Spleen (tissue), 11 donors: ENCODE results near the gene PPP1R1B. TPM values are rescaled to one million over a fixed set of nuclear protein-coding genes. Genes with fewer than 3 reads are reported as not detected.

Experiments used
- DNase-seq: peaks from one replicate; pipeline ENCODE4 v3.0.0-alpha.2; 2020
- H3K27ac ChIP-seq, 8 donors: fragments of 200-600 bp; sonication (generic) in 7 of 8; 1 replicate in 4 of 8; 2 replicates in 4 of 8; pipeline versions ENCODE4 v1.5.0 to v1.8.0; 2016 to 2021; ENCODE audit warnings: inconsistent platforms in 4 of 8, mild to moderate bottlenecking in 4 of 8, moderate library complexity in 1 of 8
- H3K27me3 ChIP-seq, 7 donors: fragments of 200-600 bp; sonication (generic) in 6 of 7; replicated peaks in 1 of 7; 1 replicate in 4 of 7; 2 replicates in 3 of 7; pipeline versions ENCODE4 v1.5.0 to v1.8.0; 2016 to 2021; ENCODE audit warnings: inconsistent platforms in 3 of 7, mild to moderate bottlenecking in 1 of 7
- H3K36me3 ChIP-seq, 6 donors: fragments of 200-600 bp; sonication (generic) in 5 of 6; 1 replicate in 4 of 6; 2 replicates in 2 of 6; pipeline versions ENCODE4 v1.5.0 to v1.8.0; 2016 to 2021; ENCODE audit warnings: inconsistent platforms in 2 of 6
- H3K4me1 ChIP-seq, 6 donors: fragments of 200-600 bp; sonication (generic) in 5 of 6; 1 replicate in 3 of 6; 2 replicates in 3 of 6; pipeline versions ENCODE4 v1.5.0 to v1.8.0; 2016 to 2021; ENCODE audit warnings: inconsistent platforms in 3 of 6
- H3K4me3 ChIP-seq, 8 donors: fragments of 200-600 bp; sonication (generic) in 7 of 8; 1 replicate in 4 of 8; 2 replicates in 4 of 8; pipeline versions ENCODE4 v1.5.0 to v1.8.0; 2016 to 2021; ENCODE audit warnings: inconsistent platforms in 4 of 8, mild to moderate bottlenecking in 4 of 8, moderate library complexity in 2 of 8
- H3K9me3 ChIP-seq, 8 donors: fragments of 200-600 bp; sonication (generic) in 7 of 8; 1 replicate in 4 of 8; 2 replicates in 4 of 8; pipeline versions ENCODE4 v1.5.0 to v1.8.0; 2016 to 2021; ENCODE audit warnings: inconsistent platforms in 4 of 8
- POLR2A ChIP-seq, 3 donors: fragments of 450-650 bp; IDR thresholded peaks; one replicate each; pipeline ENCODE4 v1.5.1; 2017; ENCODE audit warnings: antibody characterized with exemption in 3 of 3, mild to moderate bottlenecking in 1 of 3
- POLR2AphosphoS5 ChIP-seq, 3 donors: sonication (generic); formaldehyde crosslinking; IDR thresholded peaks; one replicate each; pipeline ENCODE4 v1.5.1; 2017; ENCODE audit warnings: antibody characterized with exemption in 3 of 3
- WGBS, 5 donors: extraction: QIAGEN DNeasy Blood & Tissue Kit in 3 of 5; methylation state at CpG; one replicate each; pipeline versions ENCODE4 v1.1.5 to v1.1.7; 2013 to 2018; 5-methylcytosine and 5-hydroxymethylcytosine counted together
- intact Hi-C: fragments of 100-400 bp; cut with DNase I; formaldehyde crosslinking; loops from one replicate; pipeline ENCODE4 v1.15.0; 2023; ENCODE audit warnings: low total_unique reads
- polyA plus RNA-seq, 3 donors: library from polyadenylated mRNA; stranded (reverse); fragments of 200-250 nt; gene quantifications; one replicate each; pipeline ENCODE4 v1.2.1, GENCODE V29; 2013
- total RNA-seq, 7 donors: library from RNA; depleted of rRNA in 3 of 7; stranded (reverse); fragments of >200 nt in 3 of 7; fragmentation: NEBNext Ultra II Directional in 4 of 7; extraction: Animal tissue kit (Norgen Biotek cat#: 25700) in 4 of 7; gene quantifications; one replicate each; pipeline versions ENCODE4 v1.1.0 to v1.2.1, GENCODE V29; 2016 to 2021
- TF ChIP-seq, protein P1 (sequence below), 11 experiments: fragments of 200-600 bp in 7 of 11; fragments of 450-650 bp in 4 of 11; sonication (generic) in 4 of 11; IDR thresholded peaks in 8 of 11; conservative IDR thresholded peaks in 3 of 11; 1 replicate in 7 of 11; 2 replicates in 4 of 11; pipeline versions ENCODE4 v1.4.0 to v1.8.0; 2016 to 2021; ENCODE audit warnings: antibody characterized with exemption in 11 of 11, inconsistent platforms in 4 of 11, mild to moderate bottlenecking in 1 of 11
- donor health status: healthy with polysubstance abuse.
- donor health status: DM: no; HTN: no; CAD: no; lungs with moderate emphysema.
- donor health status: DM: no; HTN: no; CAD: no.
- donor health status: Bipolar disorder and iron deficiency.
- donor health status: healthy.
- donor health status: DM: no; HTN: no; CAD: no.
- donor health status: DM: yes; HTN: yes; CAD: no.

The PPP1R1B gene
- total and polyA plus RNA-seq, 10 donors: 0.06 to 0.26 TPM; not detected in 8

GRCh38 chr17:39609416-39610025 lies 17.2 kb upstream of the PPP1R1B start:
- H3K27me3 ChIP-seq: peaks cover 15 to 99% (median 56%) of the 10 kb centered on the region in 7 donors
- no peak for DNase-seq
- H3K27ac ChIP-seq: no peak overlapping the region
- H3K9me3 ChIP-seq: no peaks in the 10 kb centered on the region
- WGBS, 5 donors: 77 to 86% (median 84%) methylated on average over 4 of the region's 4 CpGs
- intact Hi-C loops: no loop called here
- no peak overlapping the region for H3K4me3 ChIP-seq
- TF ChIP-seq, protein P1, sequence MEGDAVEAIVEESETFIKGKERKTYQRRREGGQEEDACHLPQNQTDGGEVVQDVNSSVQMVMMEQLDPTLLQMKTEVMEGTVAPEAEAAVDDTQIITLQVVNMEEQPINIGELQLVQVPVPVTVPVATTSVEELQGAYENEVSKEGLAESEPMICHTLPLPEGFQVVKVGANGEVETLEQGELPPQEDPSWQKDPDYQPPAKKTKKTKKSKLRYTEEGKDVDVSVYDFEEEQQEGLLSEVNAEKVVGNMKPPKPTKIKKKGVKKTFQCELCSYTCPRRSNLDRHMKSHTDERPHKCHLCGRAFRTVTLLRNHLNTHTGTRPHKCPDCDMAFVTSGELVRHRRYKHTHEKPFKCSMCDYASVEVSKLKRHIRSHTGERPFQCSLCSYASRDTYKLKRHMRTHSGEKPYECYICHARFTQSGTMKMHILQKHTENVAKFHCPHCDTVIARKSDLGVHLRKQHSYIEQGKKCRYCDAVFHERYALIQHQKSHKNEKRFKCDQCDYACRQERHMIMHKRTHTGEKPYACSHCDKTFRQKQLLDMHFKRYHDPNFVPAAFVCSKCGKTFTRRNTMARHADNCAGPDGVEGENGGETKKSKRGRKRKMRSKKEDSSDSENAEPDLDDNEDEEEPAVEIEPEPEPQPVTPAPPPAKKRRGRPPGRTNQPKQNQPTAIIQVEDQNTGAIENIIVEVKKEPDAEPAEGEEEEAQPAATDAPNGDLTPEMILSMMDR (IDR thresholded peaks at IDR 0.05 in 8 of 11, conservative IDR thresholded peaks at IDR 0.05 in 3 of 11): no peak
- TF ChIP-seq POLR2AphosphoS5 (IDR thresholded peaks at IDR 0.05) (no peak), POLR2A (IDR thresholded peaks at IDR 0.05) (no peak)
- peaks cover 21 to 39% (median 31%) of the 10 kb centered on the region in 6 donors for H3K4me1 ChIP-seq
- no peaks in the 10 kb centered on the region for H3K36me3 ChIP-seq

DNA sequence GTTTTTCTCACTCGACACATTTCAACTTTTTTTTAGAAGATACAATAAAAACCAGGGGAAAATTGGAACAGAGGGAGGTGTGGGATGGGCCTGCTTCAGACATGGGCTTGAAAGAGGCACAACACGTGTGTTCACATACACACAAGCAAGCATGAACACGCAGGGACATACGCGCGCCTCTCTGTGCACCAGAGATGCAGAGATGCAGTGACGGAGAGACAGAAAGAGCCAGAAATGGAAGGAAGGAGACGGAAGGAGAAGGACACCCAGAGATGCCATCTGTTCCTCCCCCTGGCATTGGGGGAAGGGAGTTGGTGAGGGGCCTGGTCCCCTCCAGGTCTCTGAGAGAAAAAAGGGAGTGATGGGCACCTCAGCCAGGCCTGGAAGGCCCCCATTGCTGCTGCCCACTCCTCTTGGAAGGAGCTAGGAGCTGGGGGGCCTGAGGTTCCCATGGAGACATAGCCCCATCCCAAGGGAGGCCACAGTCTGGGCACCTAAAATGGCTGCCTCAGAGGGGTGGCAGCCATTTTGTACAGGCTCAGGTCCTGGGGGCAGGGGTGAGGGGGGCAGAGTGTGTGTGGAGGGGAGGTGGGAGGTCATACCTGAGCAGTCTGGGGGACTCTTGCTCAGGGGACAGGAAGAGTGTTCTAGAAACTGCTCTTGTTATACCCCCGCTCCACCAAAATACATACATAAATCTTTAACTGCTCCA lies 15.2 kb upstream of the PPP1R1B start:
- DNase-seq: no peak
- Histone ChIP-seq H3K27ac (no peak overlapping the region), H3K27me3 (peaks cover 8 to 99% (median 41%) of the 10 kb centered on the region in 7 donors), H3K4me3 (no peak overlapping the region), H3K4me1 (peaks cover 7 to 19% (median 11%) of the 10 kb centered on the region in 6 donors), H3K9me3 (no peaks in the 10 kb centered on the region), H3K36me3 (no peaks in the 10 kb centered on the region)
- intact Hi-C loops: no loop called here
- TF ChIP-seq, protein P1 (IDR thresholded peaks at IDR 0.05 in 8 of 11, conservative IDR thresholded peaks at IDR 0.05 in 3 of 11): no peak
- no peak for TF ChIP-seq POLR2AphosphoS5 (IDR thresholded peaks at IDR 0.05)
- 85 to 93% (median 88%) methylated on average over 9 of the region's 9 CpGs for WGBS, 5 donors

DNA sequence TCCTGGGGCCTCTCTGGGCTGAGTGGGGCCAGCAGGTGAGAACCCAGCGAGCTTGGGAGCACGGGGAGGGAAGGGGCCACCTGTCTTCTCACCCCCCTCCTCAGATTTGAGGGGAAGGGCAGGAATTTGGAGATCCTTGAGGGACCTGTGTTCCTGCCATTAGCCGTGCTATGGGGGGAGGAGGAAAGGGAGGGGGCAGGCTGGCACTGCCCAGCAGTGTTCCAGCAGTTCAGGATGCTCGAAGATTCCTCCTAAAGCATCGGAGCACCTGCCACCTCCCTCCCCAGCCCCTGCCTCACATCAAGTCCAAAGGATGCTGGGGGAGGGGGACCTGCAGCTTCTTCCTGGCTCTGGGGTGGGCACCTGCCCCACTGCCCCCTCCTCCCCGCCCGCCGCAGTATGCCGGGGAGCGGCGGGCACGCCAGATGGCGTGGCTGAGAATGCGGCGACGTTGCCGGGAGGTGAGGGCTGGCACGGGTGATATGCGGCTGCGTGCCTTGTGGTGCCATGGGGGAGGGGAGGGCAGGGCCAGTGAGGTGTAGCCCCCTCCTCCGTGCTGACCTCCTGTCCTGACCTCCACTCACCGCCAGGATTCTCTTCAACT lies 14.4 kb upstream of the PPP1R1B start:
- TF ChIP-seq POLR2AphosphoS5 (IDR thresholded peaks at IDR 0.05) (no peak), POLR2A (IDR thresholded peaks at IDR 0.05) (no peak)
- TF ChIP-seq, protein P1 (IDR thresholded peaks at IDR 0.05 in 8 of 11, conservative IDR thresholded peaks at IDR 0.05 in 3 of 11): no peak
- H3K27me3 ChIP-seq: peaks cover 2 to 99% (median 33%) of the 10 kb centered on the region in 7 donors

DNA sequence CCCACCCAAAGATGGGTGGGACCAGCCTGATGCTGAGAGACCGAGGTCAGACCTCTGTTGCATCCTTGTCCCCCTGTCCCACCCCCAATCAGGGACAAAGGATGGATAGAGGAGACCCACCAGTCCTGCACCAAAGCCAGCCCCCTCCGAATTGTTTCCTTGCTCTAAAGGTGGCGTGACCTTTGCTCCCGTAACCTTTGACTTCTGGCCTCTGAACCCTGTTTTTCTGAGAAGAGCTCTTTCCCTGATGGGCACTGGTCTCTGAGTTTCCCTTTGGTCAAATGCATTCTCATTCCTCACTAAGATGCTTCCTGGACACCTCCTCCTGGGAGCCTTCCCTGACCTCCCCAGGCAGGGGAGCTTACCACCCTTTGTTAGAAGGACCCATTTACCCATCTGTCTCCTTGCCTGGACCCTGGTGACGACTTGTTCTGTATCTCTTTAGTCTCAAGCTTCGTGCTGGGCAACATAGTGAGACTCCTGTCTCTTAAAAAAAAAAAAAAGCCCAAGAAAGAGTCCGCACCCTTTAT lies 13.8 kb upstream of the PPP1R1B start:
- TF ChIP-seq, protein P1 (IDR thresholded peaks at IDR 0.05 in 8 of 11, conservative IDR thresholded peaks at IDR 0.05 in 3 of 11): no peak
- TF ChIP-seq POLR2AphosphoS5 (IDR thresholded peaks at IDR 0.05) (no peak), POLR2A (IDR thresholded peaks at IDR 0.05) (no peak)
- 70 to 83% (median 80%) methylated on average over 7 of the region's 7 CpGs for WGBS, 5 donors
- intact Hi-C loops: no loop called here
- Histone ChIP-seq H3K4me3 (no peak overlapping the region), H3K27ac (no peak overlapping the region), H3K27me3 (peaks cover 2 to 99% (median 27%) of the 10 kb centered on the region in 7 donors), H3K36me3 (no peaks in the 10 kb centered on the region), H3K9me3 (no peaks in the 10 kb centered on the region), H3K4me1 (peaks cover 0 to 16% (median 9%) of the 10 kb centered on the region in 6 donors)
- no peak for DNase-seq

More for the DNA sequence above, 14.4 kb upstream of the PPP1R1B start:
- Histone ChIP-seq H3K4me1 (peaks cover 0 to 19% (median 9%) of the 10 kb centered on the region in 6 donors), H3K27ac (no peak overlapping the region), H3K4me3 (no peak overlapping the region), H3K36me3 (no peaks in the 10 kb centered on the region), H3K9me3 (no peaks in the 10 kb centered on the region)
- intact Hi-C loops: no loop called here
- 76 to 82% (median 80%) methylated on average over 9 to 22 of the region's 22 CpGs for WGBS, 5 donors
- no peak for DNase-seq
